Activated CD8-positive, alpha-beta memory T cell treated with anti-CD3 and anti-CD28 coated beads, Interleukin-2, amount 10 ng/mL, durations not matched to agents 7 days and 5 days (primary cell): ENCODE measurements around the gene ATIC. TPM values are rescaled to one million over a fixed set of nuclear protein-coding genes. Genes with fewer than 3 reads are reported as not detected.

ENCODE experiments used
- ATAC-seq: fragments of 150-1000 bp; cut with Tn5 transposase; one replicate; pipeline ENCODE4 v1.10.0; 2021; ENCODE audit warnings: moderate library complexity
- CTCF ChIA-PET: fragments of 350-600 bp; sonication (Branson Sonifier 250); formaldehyde crosslinking; loops from one replicate; lab custom pipeline; 2021; ENCODE audit warnings: antibody characterized with exemption; lab: Charles Lee
- DNase-seq: peaks from one replicate; pipeline ENCODE4 v3.0.0-alpha.2; 2020
- H3K27ac Mint-ChIP-seq: one replicate; pipeline ENCODE4 v1.8.0; 2021; ENCODE audit warnings: mild to moderate bottlenecking, mixed read lengths
- H3K27me3 Mint-ChIP-seq: one replicate; pipeline ENCODE4 v1.8.0; 2021; ENCODE audit warnings: mixed read lengths
- H3K36me3 Mint-ChIP-seq: one replicate; pipeline ENCODE4 v1.8.0; 2021; ENCODE audit warnings: mild to moderate bottlenecking, mixed read lengths
- H3K4me1 Mint-ChIP-seq: one replicate; pipeline ENCODE4 v1.8.0; 2021; ENCODE audit warnings: mixed read lengths
- H3K4me3 Mint-ChIP-seq: one replicate; pipeline ENCODE4 v1.8.0; 2021; ENCODE audit warnings: mild to moderate bottlenecking, moderate library complexity, mixed read lengths
- H3K9me3 Mint-ChIP-seq: one replicate; pipeline ENCODE4 v1.8.0; 2022; ENCODE audit warnings: low read depth, mixed read lengths
- total RNA-seq, 2 experiments: library from RNA; stranded (reverse); gene quantifications; one replicate each; pipeline ENCODE4 v1.2.3, GENCODE V29; 2021

The ATIC gene
- total RNA-seq, 2 experiments from 2014 or later, result 166 to 224 TPM

GRCh38 chr2:215378045-215378444 is 66.2 kb downstream of the ATIC start:
- H3K36me3 Mint-ChIP-seq, result peaks cover 14% of the 10 kb centered on the region
- no peak for DNase-seq
- no peak for ATAC-seq
- no peaks in the 10 kb centered on the region for H3K27me3 Mint-ChIP-seq
- no peaks in the 10 kb centered on the region for H3K4me1 Mint-ChIP-seq
- H3K9me3 Mint-ChIP-seq, result no peaks in the 10 kb centered on the region
- H3K4me3 Mint-ChIP-seq, result no peak overlapping the region
- H3K27ac Mint-ChIP-seq, result no peak overlapping the region
- CTCF ChIA-PET, result interaction anchor here (0.6 kb wide), 1 partner anchor 62 kb away, joined by 3 read pairs; no protein-coding TSS in a partner anchor

DNA sequence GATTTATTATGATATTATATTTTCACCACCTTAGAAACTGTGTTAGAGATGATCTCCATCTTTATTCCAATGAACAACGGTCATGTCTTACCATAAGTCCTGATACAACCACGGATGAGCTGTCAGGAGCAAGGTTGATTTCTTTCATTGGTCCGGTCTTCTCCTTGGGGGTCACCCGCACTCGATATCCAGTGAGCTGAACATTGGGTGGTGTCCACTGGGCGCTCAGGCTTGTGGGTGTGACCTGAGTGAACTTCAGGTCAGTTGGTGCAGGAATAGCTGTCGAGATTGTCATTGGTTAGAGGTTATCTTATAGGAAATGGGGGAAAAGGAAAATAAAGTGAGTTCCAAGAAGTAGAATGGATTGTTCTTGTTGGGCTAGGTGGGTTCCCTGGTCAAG is 67.2 kb downstream of the ATIC start:
- CTCF ChIA-PET, result no interaction called here
- Mint-ChIP-seq H3K4me1 (no peaks in the 10 kb centered on the region), H3K27ac (no peak overlapping the region), H3K4me3 (no peak overlapping the region), H3K27me3 (no peaks in the 10 kb centered on the region), H3K36me3 (peaks cover 12% of the 10 kb centered on the region), H3K9me3 (no peaks in the 10 kb centered on the region)
- DNase-seq (no peak), ATAC-seq (no peak)

DNA sequence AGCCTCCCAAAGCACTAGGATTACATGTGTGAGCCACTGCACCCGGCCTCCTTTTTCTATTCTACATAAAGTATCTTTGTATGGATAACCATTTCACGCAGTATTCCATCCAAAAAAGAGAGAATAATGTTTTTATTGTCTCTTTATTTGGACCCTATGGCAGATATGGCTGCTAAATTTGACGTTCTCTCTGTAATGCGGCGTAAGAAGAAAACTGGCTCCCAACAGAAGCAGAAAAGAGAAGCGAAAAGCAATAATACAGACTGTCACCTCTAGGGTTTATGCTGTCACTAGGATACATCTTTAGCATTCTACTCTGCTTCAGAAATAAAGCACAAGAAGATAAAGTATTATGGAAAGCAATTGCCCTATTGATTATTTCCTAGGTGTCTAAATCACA is 68.1 kb downstream of the ATIC start:
- ATAC-seq (no peak), DNase-seq (no peak)
- H3K4me1 Mint-ChIP-seq, result no peaks in the 10 kb centered on the region
- H3K27ac Mint-ChIP-seq, result no peak overlapping the region
- H3K27me3 Mint-ChIP-seq, result no peaks in the 10 kb centered on the region
- no peak overlapping the region for H3K4me3 Mint-ChIP-seq
- CTCF ChIA-PET, result no interaction called here
- H3K9me3 Mint-ChIP-seq, result no peaks in the 10 kb centered on the region
- H3K36me3 Mint-ChIP-seq, result peaks cover 3% of the 10 kb centered on the region

- H3K36me3 Mint-ChIP-seq, result peaks cover 3% of the 10 kb centered on the region
- H3K4me1 Mint-ChIP-seq, result no peaks in the 10 kb centered on the region
- CTCF ChIA-PET, result no interaction called here
- no peaks in the 10 kb centered on the region for H3K9me3 Mint-ChIP-seq
- no peaks in the 10 kb centered on the region for H3K27me3 Mint-ChIP-seq
- H3K4me3 Mint-ChIP-seq, result no peak overlapping the region
- DNase-seq (no peak), ATAC-seq (no peak)
- H3K27ac Mint-ChIP-seq, result no peak overlapping the region
Observed at GRCh38 chr2:215380699-215381098, 68.8 kb downstream of the ATIC start.

DNA sequence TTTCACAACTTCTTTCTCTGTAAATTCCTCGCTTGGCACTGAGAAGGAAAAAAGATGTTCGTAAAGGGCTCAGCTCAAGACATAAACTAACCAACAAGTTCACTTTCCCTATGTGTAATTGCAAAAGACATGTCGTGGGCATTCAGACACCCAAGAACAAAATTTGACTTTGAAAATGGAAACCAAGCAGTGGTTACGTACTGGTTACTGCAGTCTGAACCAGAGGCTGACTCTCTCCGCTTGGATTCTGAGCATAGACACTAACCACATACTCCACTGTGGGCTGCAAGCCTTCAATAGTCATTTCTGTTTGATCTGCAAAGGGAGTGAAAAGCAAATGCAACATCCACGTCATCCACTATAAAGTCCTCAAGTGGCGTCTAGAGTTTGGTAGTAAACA is 70.2 kb downstream of the ATIC start:
- no peak overlapping the region for H3K4me3 Mint-ChIP-seq
- ATAC-seq (no peak), DNase-seq (no peak)
- CTCF ChIA-PET, result no interaction called here
- no peak overlapping the region for H3K27ac Mint-ChIP-seq
- no peaks in the 10 kb centered on the region for H3K27me3 Mint-ChIP-seq
- H3K9me3 Mint-ChIP-seq, result no peaks in the 10 kb centered on the region
- H3K4me1 Mint-ChIP-seq, result no peaks in the 10 kb centered on the region
- no peaks in the 10 kb centered on the region for H3K36me3 Mint-ChIP-seq

DNA sequence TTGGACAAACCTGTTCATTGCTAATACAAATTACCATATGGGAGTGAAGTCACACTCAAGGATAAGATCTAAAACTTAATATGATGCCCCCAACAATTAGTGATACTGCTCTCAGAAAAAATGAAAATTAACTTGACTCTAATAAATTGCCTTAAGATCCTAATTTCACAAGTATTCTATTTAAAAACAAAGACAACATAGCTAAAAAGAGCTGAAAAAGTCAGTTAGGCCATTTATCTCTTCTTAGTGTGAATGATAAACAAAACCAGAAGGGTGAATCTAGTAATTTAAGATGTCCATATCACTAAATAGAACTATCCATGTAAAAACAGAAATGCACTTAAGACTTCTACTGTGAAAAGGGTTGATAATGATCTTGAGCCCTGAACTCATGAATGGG is 70.6 kb downstream of the ATIC start:
- Mint-ChIP-seq H3K27me3 (no peaks in the 10 kb centered on the region), H3K4me3 (no peak overlapping the region), H3K4me1 (no peaks in the 10 kb centered on the region), H3K36me3 (no peaks in the 10 kb centered on the region), H3K27ac (no peak overlapping the region), H3K9me3 (no peaks in the 10 kb centered on the region)
- no peak for ATAC-seq
- CTCF ChIA-PET, result no interaction called here
- no peak for DNase-seq

- CTCF ChIA-PET, result no interaction called here
Observed at GRCh38 chr2:215383652-215384279, 71.9 kb downstream of the ATIC start.

GRCh38 chr2:215384710-215385109 is 72.9 kb downstream of the ATIC start:
- CTCF ChIA-PET, result no interaction called here
- H3K27me3 Mint-ChIP-seq, result no peaks in the 10 kb centered on the region

More at GRCh38 chr2:215383652-215384279, 71.9 kb downstream of the ATIC start:
- H3K36me3 Mint-ChIP-seq, result no peaks in the 10 kb centered on the region
- no peak for DNase-seq
- no peak overlapping the region for H3K27ac Mint-ChIP-seq
- no peaks in the 10 kb centered on the region for H3K9me3 Mint-ChIP-seq
- H3K4me1 Mint-ChIP-seq, result no peaks in the 10 kb centered on the region
- ATAC-seq, result no peak
- no peak overlapping the region for H3K4me3 Mint-ChIP-seq
- H3K27me3 Mint-ChIP-seq, result no peaks in the 10 kb centered on the region

DNA sequence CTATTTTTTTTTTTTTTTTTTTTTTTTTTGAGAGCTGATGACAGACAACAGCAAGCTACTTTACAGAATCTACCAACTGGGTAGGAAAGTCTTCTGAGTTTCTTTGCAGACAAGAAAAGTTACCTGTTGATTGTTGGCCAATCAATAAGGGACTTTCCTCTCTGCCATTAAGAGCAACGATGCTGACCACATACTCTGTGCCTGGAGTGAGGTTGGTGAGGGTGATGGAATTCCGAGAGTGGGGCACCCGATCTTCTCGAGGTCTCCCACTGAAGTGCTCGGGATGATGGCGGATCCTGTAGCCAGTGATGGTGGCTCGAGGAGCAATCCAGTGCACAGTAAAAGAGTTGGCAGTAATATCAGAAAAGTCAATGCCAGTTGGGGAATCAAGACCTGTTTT is 74.7 kb downstream of the ATIC start:
- Mint-ChIP-seq H3K4me1 (no peaks in the 10 kb centered on the region), H3K27me3 (peaks cover 2% of the 10 kb centered on the region), H3K9me3 (no peaks in the 10 kb centered on the region), H3K27ac (no peak overlapping the region), H3K36me3 (no peaks in the 10 kb centered on the region), H3K4me3 (no peak overlapping the region)
- CTCF ChIA-PET, result no interaction called here
- no peak for ATAC-seq
- no peak for DNase-seq

More at GRCh38 chr2:215384710-215385109, 72.9 kb downstream of the ATIC start:
- Mint-ChIP-seq H3K36me3 (no peaks in the 10 kb centered on the region), H3K9me3 (no peaks in the 10 kb centered on the region), H3K4me3 (no peak overlapping the region), H3K4me1 (no peaks in the 10 kb centered on the region), H3K27ac (no peak overlapping the region)
- ATAC-seq (no peak), DNase-seq (no peak)

- no peak for ATAC-seq
- DNase-seq, result no peak
- CTCF ChIA-PET, result no interaction called here
- Mint-ChIP-seq H3K4me1 (no peaks in the 10 kb centered on the region), H3K4me3 (no peak overlapping the region), H3K36me3 (no peaks in the 10 kb centered on the region), H3K9me3 (no peaks in the 10 kb centered on the region), H3K27me3 (peaks cover 7% of the 10 kb centered on the region), H3K27ac (no peak overlapping the region)
Observed at GRCh38 chr2:215388002-215388728, 76.3 kb downstream of the ATIC start.

DNA sequence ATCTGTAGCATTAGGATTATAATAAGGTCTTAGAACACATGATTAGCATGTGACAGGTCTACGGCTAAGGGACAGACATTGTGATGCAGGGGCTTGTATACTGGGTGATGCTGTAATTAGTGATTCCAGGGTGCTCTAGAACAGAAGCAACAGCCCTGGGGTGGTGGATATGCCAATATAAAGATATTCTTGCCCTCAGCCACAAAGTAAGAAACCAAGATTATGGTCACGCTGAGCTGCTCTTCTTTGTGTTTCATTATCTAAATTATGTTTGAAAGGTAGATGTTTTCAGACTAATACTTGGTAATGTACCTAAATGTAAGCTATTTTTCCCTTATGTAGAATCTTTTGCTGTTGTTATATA is 78.7 kb downstream of the ATIC start:
- H3K27ac Mint-ChIP-seq, result no peak overlapping the region
- H3K27me3 Mint-ChIP-seq, result peaks cover 14% of the 10 kb centered on the region
- no peak overlapping the region for H3K4me3 Mint-ChIP-seq
- H3K36me3 Mint-ChIP-seq, result no peaks in the 10 kb centered on the region
- CTCF ChIA-PET, result interaction anchor here (1.4 to 2.2 kb wide), 2 partner anchors 14 to 64 kb away, joined by 3 to 5 read pairs; no protein-coding TSS in a partner anchor
- H3K9me3 Mint-ChIP-seq, result no peaks in the 10 kb centered on the region
- H3K4me1 Mint-ChIP-seq, result no peaks in the 10 kb centered on the region
- DNase-seq, result no peak
- no peak for ATAC-seq

GRCh38 chr2:215391531-215391930 is 79.7 kb downstream of the ATIC start:
- CTCF ChIA-PET, result interaction anchor here (0.6 to 2.2 kb wide), 3 partner anchors 9 to 63 kb away, joined by 3 to 5 read pairs (median 3); no protein-coding TSS in a partner anchor

DNA sequence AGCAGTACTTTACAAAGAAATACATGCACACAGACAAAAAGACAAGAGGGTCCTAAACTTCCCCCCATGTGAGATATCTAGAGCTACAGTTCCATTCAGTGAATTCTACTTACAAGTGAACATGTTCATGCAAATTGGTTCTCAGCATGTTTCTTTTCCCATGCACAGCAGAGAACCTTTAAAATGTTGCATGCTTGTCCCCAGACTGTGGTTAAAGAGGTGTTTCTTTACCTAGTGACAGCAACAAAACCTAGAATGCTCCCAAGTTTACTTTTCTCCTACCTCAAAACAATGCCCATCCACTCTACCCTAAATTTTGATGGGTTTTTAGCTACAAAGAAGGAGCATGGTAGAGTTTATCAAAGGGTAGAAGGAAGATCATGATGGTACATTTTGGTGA is 80.3 kb downstream of the ATIC start:
- no peak for DNase-seq
- Mint-ChIP-seq H3K27ac (no peak overlapping the region), H3K36me3 (no peaks in the 10 kb centered on the region), H3K4me1 (no peaks in the 10 kb centered on the region), H3K9me3 (no peaks in the 10 kb centered on the region), H3K27me3 (peaks cover 18% of the 10 kb centered on the region), H3K4me3 (no peak overlapping the region)
- no peak for ATAC-seq
- CTCF ChIA-PET, result interaction anchor here (0.6 kb wide), 1 partner anchor 9 kb away, joined by 3 read pairs; no protein-coding TSS in a partner anchor

More at GRCh38 chr2:215391531-215391930, 79.7 kb downstream of the ATIC start:
- Mint-ChIP-seq H3K36me3 (no peaks in the 10 kb centered on the region), H3K27ac (no peak overlapping the region), H3K4me1 (no peaks in the 10 kb centered on the region), H3K9me3 (no peaks in the 10 kb centered on the region), H3K27me3 (peaks cover 18% of the 10 kb centered on the region), H3K4me3 (no peak overlapping the region)
- no peak for DNase-seq
- ATAC-seq, result no peak

DNA sequence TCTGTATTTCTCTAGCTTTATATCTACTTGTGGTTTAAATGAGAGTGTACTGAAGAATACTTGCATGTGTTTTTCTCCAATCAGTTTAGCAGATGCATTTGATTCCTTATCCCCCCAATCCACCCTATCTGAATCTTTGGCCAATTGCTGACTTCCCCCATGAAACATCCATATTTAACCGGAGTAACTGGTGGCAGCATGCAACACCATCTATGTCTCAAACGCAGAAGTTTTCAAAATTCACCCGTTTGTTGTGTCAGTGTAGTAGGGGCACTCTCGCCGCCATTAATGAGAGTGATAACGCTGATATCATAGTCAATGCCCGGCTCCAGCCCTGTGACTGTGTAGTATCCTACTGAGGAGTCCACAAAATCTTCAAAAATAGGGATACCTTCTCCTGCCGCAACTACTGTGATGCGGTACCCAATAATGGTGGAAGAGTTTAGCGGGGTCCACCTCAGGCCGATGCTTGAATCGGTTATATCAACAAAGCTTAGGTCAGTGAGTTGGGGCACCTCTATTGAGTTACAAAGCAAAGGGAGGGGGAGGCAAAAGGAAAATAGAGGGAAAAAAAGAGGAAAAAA is 80.9 kb downstream of the ATIC start:
- peaks cover 22% of the 10 kb centered on the region for H3K27me3 Mint-ChIP-seq
- no peaks in the 10 kb centered on the region for H3K36me3 Mint-ChIP-seq
- DNase-seq, result no peak
- no peak overlapping the region for H3K27ac Mint-ChIP-seq
- CTCF ChIA-PET, result no interaction called here
- H3K9me3 Mint-ChIP-seq, result no peaks in the 10 kb centered on the region
- ATAC-seq, result no peak
- no peaks in the 10 kb centered on the region for H3K4me1 Mint-ChIP-seq
- H3K4me3 Mint-ChIP-seq, result no peak overlapping the region
